ENCODE results near the gene DMPK. TPM values are rescaled to one million over a fixed set of nuclear protein-coding genes. Genes with fewer than 3 reads are reported as not detected.

The DMPK gene
- total RNA-seq, 1 experiment from 2014 or later, result 119 TPM

- H3K27me3 ChIP-seq (ENCODE audit: control insufficient read depth, insufficient read depth, low read length), result no peaks in the 10 kb centered on the region
- no peak overlapping the region for H3K4me3 ChIP-seq (ENCODE audit: low read depth in 2 of 2, low read length in 2 of 2)
- H3K36me3 ChIP-seq (ENCODE audit: control insufficient read depth, insufficient read depth, low read length), result no peaks in the 10 kb centered on the region
- ChIA-PET CTCF (no interaction called here), POLR2A (no interaction called here)
- BruUV-seq (replicated peaks), result no TSS peak
- no peak overlapping the region for H3K27ac ChIP-seq (ENCODE audit: low read length)
- TF ChIP-seq CTCF (IDR thresholded peaks at IDR 0.05) (no peak), REST (IDR thresholded peaks at IDR 0.05; ENCODE audit: insufficient read depth in 1 of 2, low read depth in 2 of 2, low read length in 1 of 2) (no peak), POLR2AphosphoS5 (IDR thresholded peaks at IDR 0.05; ENCODE audit: low read depth, low read length) (no peak), TCF7L2 (IDR thresholded peaks at IDR 0.05; ENCODE audit: low read depth, low read length) (no peak), SIN3A (IDR thresholded peaks at IDR 0.05; ENCODE audit: borderline replicate concordance, insufficient read depth, low read depth, low read length) (no peak)
- no peak for ATAC-seq
- no peaks in the 10 kb centered on the region; the same call in 1 of the 2 replicates for H3K4me1 ChIP-seq (ENCODE audit: control insufficient read depth, insufficient read depth, low read length)
- intact Hi-C loops (cut with micrococcal nuclease; ENCODE audit: unreplicated experiment) (no loop called here), in situ Hi-C loops (cut with HindIII; ENCODE audit: low pct_unique_long_range_greater_than_20kb, low sequenced_read_pairs) (no loop called here)
- DNase-seq (ENCODE audit: low read depth, low spot score), result no peak
- H3K9me3 ChIP-seq (ENCODE audit: control insufficient read depth, insufficient read depth, low read depth, low read length), result no peaks in the 10 kb centered on the region
These were observed 43.9 kb upstream of the DMPK start for GRCh38 chr19:45825917-45826893.

GRCh38 chr19:45825263-45825605 lies 42.9 kb upstream of the DMPK start:
- Histone ChIP-seq H3K27ac (ENCODE audit: low read length) (no peak overlapping the region), H3K27me3 (ENCODE audit: control insufficient read depth, insufficient read depth, low read length) (no peaks in the 10 kb centered on the region), H3K9me3 (ENCODE audit: control insufficient read depth, insufficient read depth, low read depth, low read length) (no peaks in the 10 kb centered on the region), H3K36me3 (ENCODE audit: control insufficient read depth, insufficient read depth, low read length) (no peaks in the 10 kb centered on the region), H3K4me1 (ENCODE audit: control insufficient read depth, insufficient read depth, low read length) (no peaks in the 10 kb centered on the region; the same call in 1 of the 2 replicates), H3K4me3 (ENCODE audit: low read depth in 2 of 2, low read length in 2 of 2) (no peak overlapping the region)
- no peak for TF ChIP-seq POLR2AphosphoS5 (IDR thresholded peaks at IDR 0.05; ENCODE audit: low read depth, low read length)
- no peak for TF ChIP-seq SIN3A (IDR thresholded peaks at IDR 0.05; ENCODE audit: borderline replicate concordance, insufficient read depth, low read depth, low read length)
- TF ChIP-seq TCF7L2 (IDR thresholded peaks at IDR 0.05; ENCODE audit: low read depth, low read length), result no peak
- no peak for TF ChIP-seq CTCF (IDR thresholded peaks at IDR 0.05)
- TF ChIP-seq REST (IDR thresholded peaks at IDR 0.05; ENCODE audit: insufficient read depth in 1 of 2, low read depth in 2 of 2, low read length in 1 of 2), result no peak
- BruUV-seq (replicated peaks), result no TSS peak
- in situ Hi-C loops (cut with HindIII; ENCODE audit: low pct_unique_long_range_greater_than_20kb, low sequenced_read_pairs) (no loop called here), intact Hi-C loops (cut with micrococcal nuclease; ENCODE audit: unreplicated experiment) (no loop called here)
- ATAC-seq, result no peak
- DNase-seq (ENCODE audit: low read depth, low spot score), result no peak
- ChIA-PET POLR2A (no interaction called here), CTCF (no interaction called here)
